Colonic mucosa (tissue), 4 donors: ENCODE data around the gene DNTT. TPM values are rescaled to one million over a fixed set of nuclear protein-coding genes. Genes with fewer than 3 reads are reported as not detected.

ENCODE experiments used
- DNase-seq: peaks from one replicate; pipeline ENCODE4 v3.0.0-alpha.2; 2020
- H3K27ac ChIP-seq: fragments of 200-600 bp; one replicate; pipeline ENCODE4 v1.8.0; 2021
- H3K27me3 ChIP-seq: fragments of 200-600 bp; one replicate; pipeline ENCODE4 v1.8.0; 2021
- H3K36me3 ChIP-seq: fragments of 200-600 bp; one replicate; pipeline ENCODE4 v1.8.0; 2021
- H3K4me1 ChIP-seq: fragments of 200-600 bp; one replicate; pipeline ENCODE4 v1.8.0; 2021; ENCODE audit warnings: mild to moderate bottlenecking
- H3K4me3 ChIP-seq: fragments of 200-600 bp; one replicate; pipeline ENCODE4 v1.8.0; 2021
- H3K9ac ChIP-seq, 2 donors: one replicate each; pipeline ENCODE4 v1.7.0; 2013; ENCODE audit warnings: control low read depth in 2 of 2, low read depth in 2 of 2, low read length in 2 of 2
- H3K9me3 ChIP-seq: fragments of 200-600 bp; one replicate; pipeline ENCODE4 v1.8.0; 2021
- intact Hi-C: fragments of 100-400 bp; cut with DNase I; formaldehyde crosslinking; loops from one replicate; pipeline ENCODE4 v1.14.1; 2022
- total RNA-seq, 2 donors: library from RNA; stranded (reverse); fragmentation: NEBNext Ultra II Directional in 1 of 2; extraction: Animal tissue kit (Norgen Biotek cat#: 25700) in 1 of 2; gene quantifications; one replicate each; pipeline ENCODE4 v1.2.1, GENCODE V29; 2021
- TF ChIP-seq, protein P1 (sequence below): fragments of 200-600 bp; IDR thresholded peaks from one replicate; pipeline ENCODE4 v1.8.0; 2022; ENCODE audit warnings: antibody characterized with exemption, mild to moderate bottlenecking
- donor health status: healthy.
- donor health status: DM: no; HTN: no; CAD: no.
- donor health status: DM: no; HTN: no; CAD: no.

Gene DNTT
- total RNA-seq, 2 donors from 2014 or later = not detected

DNA sequence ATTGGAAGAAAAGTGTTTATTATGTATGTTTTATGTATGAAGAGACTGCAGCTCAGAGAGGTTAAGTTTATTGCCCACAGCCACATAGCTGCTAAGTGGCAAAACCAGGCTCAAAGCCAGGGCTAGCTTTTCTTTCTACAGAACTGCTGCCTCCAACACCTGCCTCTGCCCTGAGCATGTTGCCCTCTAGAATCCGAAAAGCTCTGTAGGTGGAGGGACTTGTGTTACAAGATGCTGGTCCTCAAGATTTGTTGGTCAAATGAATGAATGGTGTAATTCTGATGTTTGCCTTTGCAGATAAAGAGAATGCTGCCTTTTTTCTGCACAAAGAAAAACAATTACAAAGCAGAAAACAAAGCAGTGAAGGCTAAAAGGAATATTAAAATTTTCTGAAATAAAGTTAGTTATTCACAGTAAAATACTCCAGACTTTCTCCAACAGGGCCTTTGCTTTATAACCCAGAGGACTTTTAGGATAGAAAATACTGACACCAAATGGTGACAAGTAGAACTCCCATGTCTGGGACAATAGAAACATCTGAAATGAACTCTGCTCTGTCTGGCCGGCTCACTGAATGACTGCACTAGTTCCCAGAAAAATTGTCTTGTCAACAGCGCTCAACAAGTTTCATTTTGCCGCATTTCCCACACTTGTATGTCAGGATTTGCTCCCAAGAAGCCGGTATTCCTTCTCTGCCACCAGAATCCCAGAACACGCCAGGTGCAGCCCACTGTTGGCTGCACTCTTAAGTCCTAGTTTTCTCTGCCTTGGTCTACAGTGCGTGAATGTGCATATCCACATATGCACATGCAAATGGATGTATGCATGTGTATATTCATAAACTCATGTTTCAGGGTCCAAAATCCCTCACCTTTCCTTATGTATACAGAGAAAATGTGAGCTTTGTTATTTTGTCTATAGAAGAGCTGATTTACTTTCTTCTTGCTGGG, 11.0 kb upstream of the DNTT start:
- peak; percentile 43 for DNase-seq
- Histone ChIP-seq H3K9me3 (no peaks in the 10 kb centered on the region), H3K36me3 (no peaks in the 10 kb centered on the region), H3K4me3 (no peak overlapping the region), H3K4me1 (no peaks in the 10 kb centered on the region), H3K27ac (no peak overlapping the region), H3K9ac (no peak overlapping the region), H3K27me3 (no peaks in the 10 kb centered on the region)
- intact Hi-C loops = loop anchor here (2.0 to 5.0 kb wide), 2 partner anchors 62 to 276 kb away; no protein-coding TSS in a partner anchor
- TF ChIP-seq, protein P1, sequence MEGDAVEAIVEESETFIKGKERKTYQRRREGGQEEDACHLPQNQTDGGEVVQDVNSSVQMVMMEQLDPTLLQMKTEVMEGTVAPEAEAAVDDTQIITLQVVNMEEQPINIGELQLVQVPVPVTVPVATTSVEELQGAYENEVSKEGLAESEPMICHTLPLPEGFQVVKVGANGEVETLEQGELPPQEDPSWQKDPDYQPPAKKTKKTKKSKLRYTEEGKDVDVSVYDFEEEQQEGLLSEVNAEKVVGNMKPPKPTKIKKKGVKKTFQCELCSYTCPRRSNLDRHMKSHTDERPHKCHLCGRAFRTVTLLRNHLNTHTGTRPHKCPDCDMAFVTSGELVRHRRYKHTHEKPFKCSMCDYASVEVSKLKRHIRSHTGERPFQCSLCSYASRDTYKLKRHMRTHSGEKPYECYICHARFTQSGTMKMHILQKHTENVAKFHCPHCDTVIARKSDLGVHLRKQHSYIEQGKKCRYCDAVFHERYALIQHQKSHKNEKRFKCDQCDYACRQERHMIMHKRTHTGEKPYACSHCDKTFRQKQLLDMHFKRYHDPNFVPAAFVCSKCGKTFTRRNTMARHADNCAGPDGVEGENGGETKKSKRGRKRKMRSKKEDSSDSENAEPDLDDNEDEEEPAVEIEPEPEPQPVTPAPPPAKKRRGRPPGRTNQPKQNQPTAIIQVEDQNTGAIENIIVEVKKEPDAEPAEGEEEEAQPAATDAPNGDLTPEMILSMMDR = peak; percentile 57

DNA sequence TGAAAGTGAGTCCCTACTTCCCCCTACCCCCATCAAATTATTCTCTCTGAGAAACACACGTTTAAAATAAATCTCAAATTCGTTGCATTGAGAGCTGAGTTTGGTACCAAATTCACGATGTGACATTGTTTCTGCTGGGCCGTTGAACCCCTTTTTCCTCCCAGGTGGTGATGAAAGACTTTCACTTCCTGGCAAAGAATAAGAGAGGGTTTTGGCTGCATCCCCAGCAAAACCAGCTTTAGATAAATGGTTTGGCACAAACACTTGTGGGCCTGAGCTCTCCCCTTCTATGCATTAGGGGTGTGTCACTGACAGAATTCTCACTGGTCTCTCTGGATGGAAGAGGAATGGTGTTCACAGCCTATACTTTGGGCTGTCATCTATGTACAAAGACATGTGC, 8.8 kb upstream of the DNTT start:
- no peaks in the 10 kb centered on the region for H3K4me1 ChIP-seq
- H3K4me3 ChIP-seq = no peak overlapping the region
- TF ChIP-seq, protein P1 = no peak
- no peaks in the 10 kb centered on the region for H3K36me3 ChIP-seq
- no peak overlapping the region for H3K9ac ChIP-seq
- DNase-seq = no peak
- H3K27ac ChIP-seq = no peak overlapping the region
- H3K9me3 ChIP-seq = no peaks in the 10 kb centered on the region
- intact Hi-C loops = no loop called here
- no peaks in the 10 kb centered on the region for H3K27me3 ChIP-seq

DNA sequence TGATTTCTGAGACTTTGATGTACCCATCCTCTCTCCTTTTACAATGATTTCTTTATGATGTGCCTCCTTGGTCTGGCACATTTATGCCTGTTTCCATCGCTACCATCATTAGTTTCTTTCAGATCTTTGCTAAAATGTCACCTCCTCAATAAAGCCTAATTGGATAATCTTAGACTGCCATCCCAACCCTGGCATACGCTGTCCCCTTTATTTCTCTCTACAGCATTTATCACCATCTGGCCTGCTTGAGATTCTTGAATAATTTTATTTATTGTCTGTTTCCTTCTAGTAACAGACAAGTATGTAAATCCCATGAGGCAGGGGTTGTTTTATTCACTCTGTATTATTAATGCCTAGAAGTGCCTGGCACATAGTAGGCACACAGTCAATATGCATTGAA, 6.7 kb upstream of the DNTT start:
- intact Hi-C loops = no loop called here
- H3K36me3 ChIP-seq = no peaks in the 10 kb centered on the region
- H3K4me3 ChIP-seq = no peak overlapping the region
- H3K9me3 ChIP-seq = no peaks in the 10 kb centered on the region
- DNase-seq = no peak
- TF ChIP-seq, protein P1 = no peak
- no peak overlapping the region for H3K27ac ChIP-seq
- no peak overlapping the region for H3K9ac ChIP-seq
- no peaks in the 10 kb centered on the region for H3K27me3 ChIP-seq
- no peaks in the 10 kb centered on the region for H3K4me1 ChIP-seq

DNA sequence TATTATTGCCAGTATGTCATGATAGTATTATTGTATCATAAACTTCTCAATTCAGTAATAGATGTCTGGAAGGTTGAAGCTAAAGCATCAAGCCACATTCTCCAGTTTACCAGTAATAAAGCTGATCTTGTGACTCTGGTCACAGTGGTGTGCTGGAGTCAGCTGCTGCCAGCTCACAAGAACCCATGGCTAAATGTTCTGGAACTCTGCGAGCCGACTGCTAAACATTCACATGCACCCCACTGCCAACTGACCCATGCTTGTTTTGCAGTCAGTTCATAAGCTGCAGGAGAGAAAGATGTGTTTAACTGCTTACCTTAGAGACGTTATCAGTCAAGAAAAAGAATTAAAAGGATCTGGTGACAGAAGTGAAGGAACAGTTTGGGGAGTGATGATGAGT, 5.9 kb upstream of the DNTT start:
- H3K4me1 ChIP-seq = no peaks in the 10 kb centered on the region
- TF ChIP-seq, protein P1 = no peak
- intact Hi-C loops = no loop called here
- H3K27me3 ChIP-seq = no peaks in the 10 kb centered on the region
- H3K9me3 ChIP-seq = no peaks in the 10 kb centered on the region
- no peak overlapping the region for H3K9ac ChIP-seq
- no peak for DNase-seq
- H3K36me3 ChIP-seq = no peaks in the 10 kb centered on the region
- no peak overlapping the region for H3K4me3 ChIP-seq
- H3K27ac ChIP-seq = no peak overlapping the region

DNA sequence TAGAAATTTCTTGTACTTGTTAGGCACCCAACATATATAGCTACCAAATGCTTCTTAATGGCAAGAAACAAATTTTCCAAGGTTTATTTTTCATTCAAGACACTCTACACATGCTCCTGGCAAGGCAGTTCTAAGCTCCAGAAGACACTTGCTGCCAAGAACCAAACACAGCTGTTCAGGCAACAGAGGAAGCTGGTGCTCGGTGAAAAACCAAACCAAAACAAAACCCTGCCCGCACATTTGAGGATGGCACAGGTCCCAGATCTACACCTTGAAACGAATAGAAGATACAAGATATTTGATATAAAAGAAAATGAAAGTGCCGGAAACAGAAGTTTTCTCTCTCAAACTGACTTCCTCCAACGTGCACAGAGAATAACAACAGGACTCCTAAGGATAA, 4.9 kb upstream of the DNTT start:
- intact Hi-C loops = no loop called here
- Histone ChIP-seq H3K9ac (no peak overlapping the region), H3K4me1 (no peaks in the 10 kb centered on the region), H3K27ac (no peak overlapping the region), H3K4me3 (no peak overlapping the region), H3K9me3 (no peaks in the 10 kb centered on the region), H3K27me3 (no peaks in the 10 kb centered on the region), H3K36me3 (no peaks in the 10 kb centered on the region)
- TF ChIP-seq, protein P1 = no peak
- DNase-seq = no peak
